CD4-positive, CD25-positive, alpha-beta regulatory T cell (primary cell): ENCODE results near the gene NEDD8. TPM values are rescaled to one million over a fixed set of nuclear protein-coding genes. Genes with fewer than 3 reads are reported as not detected.
A peak's percentile ranks its signal among the peaks of the same experiment; 100 is the strongest.

ENCODE experiments used
- ATAC-seq, 2 donors: fragments of 150-1000 bp; cut with Tn5 transposase; one replicate each; pipeline ENCODE4 v1.10.0; 2021; ENCODE audit warnings: low read depth in 2 of 2, moderate number of reproducible peaks in 2 of 2, moderate library complexity in 1 of 2
- DNase-seq, 3 donors: peaks; one replicate each; pipeline versions ENCODE4 v3.0.0 to v3.0.0-alpha.2; 2012 to 2022; ENCODE audit warnings: mixed read lengths in 1 of 3
- H3K27ac ChIP-seq: one replicate; pipeline ENCODE4 v1.7.0; 2013; ENCODE audit warnings: mild to moderate bottlenecking, low read length; ENCODE audit not compliant: insufficient read depth, poor library complexity, severe bottlenecking
- H3K27me3 ChIP-seq: one replicate; pipeline ENCODE4 v1.7.0; 2013; ENCODE audit warnings: low read length; ENCODE audit not compliant: control insufficient read depth, insufficient read depth
- H3K36me3 ChIP-seq: one replicate; pipeline ENCODE4 v1.7.0; 2013; ENCODE audit warnings: mild to moderate bottlenecking, low read length, moderate library complexity; ENCODE audit not compliant: control insufficient read depth, insufficient read depth
- H3K4me1 ChIP-seq: 2 replicates; pipeline ENCODE4 v1.7.0; 2013; ENCODE audit warnings: mild to moderate bottlenecking, low read length; ENCODE audit not compliant: insufficient read depth, control insufficient read depth, poor library complexity, severe bottlenecking
- H3K4me3 ChIP-seq: one replicate; pipeline ENCODE4 v1.7.0; 2013; ENCODE audit warnings: low read depth, mild to moderate bottlenecking, low read length, moderate library complexity
- H3K9me3 ChIP-seq, 2 experiments: 1 replicate in 1 of 2; 2 replicates in 1 of 2; pipeline ENCODE4 v1.7.0; 2013; ENCODE audit warnings: low read length in 2 of 2, mild to moderate bottlenecking in 1 of 2, moderate library complexity in 1 of 2; ENCODE audit not compliant: control insufficient read depth in 2 of 2
- H3K27ac Mint-ChIP-seq, 3 donors: one replicate each; pipeline ENCODE4 v1.8.0; 2020 to 2022; ENCODE audit warnings: mild to moderate bottlenecking in 3 of 3, mixed read lengths in 3 of 3, moderate library complexity in 2 of 3
- H3K27me3 Mint-ChIP-seq: one replicate; pipeline ENCODE4 v1.8.0; 2022; ENCODE audit warnings: mild to moderate bottlenecking, mixed read lengths
- H3K36me3 Mint-ChIP-seq: one replicate; pipeline ENCODE4 v1.8.0; 2020; ENCODE audit warnings: mixed read lengths
- H3K4me1 Mint-ChIP-seq, 4 donors: one replicate each; pipeline ENCODE4 v1.8.0; 2020 to 2022; ENCODE audit warnings: mixed read lengths in 4 of 4, mild to moderate bottlenecking in 1 of 4
- H3K4me3 Mint-ChIP-seq, 4 donors: one replicate each; pipeline ENCODE4 v1.8.0; 2020 to 2022; ENCODE audit warnings: mild to moderate bottlenecking in 4 of 4, mixed read lengths in 4 of 4, moderate library complexity in 3 of 4
- H3K9me3 Mint-ChIP-seq, 7 donors: one replicate each; pipeline ENCODE4 v1.8.0; 2020 to 2022; ENCODE audit warnings: mixed read lengths in 7 of 7, mild to moderate bottlenecking in 3 of 7, moderate library complexity in 2 of 7
- polyA plus RNA-seq, 4 donors: library from polyadenylated mRNA; unstranded; fragments of 300-500 nt; fragmentation: Illumina TruSeq; gene quantifications; one replicate each; pipeline ENCODE4 v1.2.3, GENCODE V29; 2021
- total RNA-seq: library from RNA; stranded (reverse); gene quantifications from one replicate; pipeline ENCODE4 v1.2.3, GENCODE V29; 2022

The NEDD8 gene
- total and polyA plus RNA-seq, 5 donors from 2014 or later = 89.1 to 440 (median 345) TPM

GRCh38 chr14:24240110-24240918 is 8.1 kb upstream of the NEDD8 start:
- no peaks in the 10 kb centered on the region for H3K9me3 ChIP-seq
- Mint-ChIP-seq H3K27me3 (peaks cover 7% of the 10 kb centered on the region), H3K4me3 (peak overlapping the region; percentile 83 to 99 (median 94)), H3K27ac (peak overlapping the region; percentile 64 to 92 (median 76)), H3K9me3 (no peaks in the 10 kb centered on the region), H3K4me1 (peaks cover 14 to 86% (median 65%) of the 10 kb centered on the region in 4 donors), H3K36me3 (peaks cover 39% of the 10 kb centered on the region)
- ATAC-seq (no peak), DNase-seq (no peak)
- H3K27me3 ChIP-seq = no peaks in the 10 kb centered on the region
- H3K4me1 ChIP-seq = peaks cover 44% of the 10 kb centered on the region
- H3K27ac ChIP-seq = peak overlapping the region; percentile 99
- H3K36me3 ChIP-seq = peaks cover 57% of the 10 kb centered on the region
- H3K4me3 ChIP-seq = peak overlapping the region; percentile 53

GRCh38 chr14:24238527-24239037 is 6.4 kb upstream of the NEDD8 start:
- no peaks in the 10 kb centered on the region for H3K27me3 ChIP-seq
- no peak for DNase-seq

GRCh38 chr14:24238123-24238522 is 6.0 kb upstream of the NEDD8 start:
- peaks cover 64% of the 10 kb centered on the region for H3K36me3 ChIP-seq
- H3K27me3 Mint-ChIP-seq = peaks cover 7% of the 10 kb centered on the region
- H3K36me3 Mint-ChIP-seq = peaks cover 41% of the 10 kb centered on the region
- no peak for ATAC-seq
- H3K9me3 Mint-ChIP-seq = no peaks in the 10 kb centered on the region
- no peak for DNase-seq
- H3K9me3 ChIP-seq = no peaks in the 10 kb centered on the region
- H3K27ac Mint-ChIP-seq = no peak overlapping the region
- H3K27ac ChIP-seq = no peak overlapping the region
- peak overlapping the region in 1 of 4 donors; percentile 89 for H3K4me3 Mint-ChIP-seq
- H3K27me3 ChIP-seq = no peaks in the 10 kb centered on the region
- peaks cover 48% of the 10 kb centered on the region for H3K4me1 ChIP-seq
- peaks cover 14 to 97% (median 75%) of the 10 kb centered on the region in 4 donors for H3K4me1 Mint-ChIP-seq
- H3K4me3 ChIP-seq = no peak overlapping the region

More at GRCh38 chr14:24238527-24239037, 6.4 kb upstream of the NEDD8 start:
- peaks cover 7% of the 10 kb centered on the region for H3K27me3 Mint-ChIP-seq
- Histone ChIP-seq H3K4me1 (peaks cover 48% of the 10 kb centered on the region), H3K36me3 (peaks cover 64% of the 10 kb centered on the region), H3K4me3 (no peak overlapping the region), H3K9me3 (no peaks in the 10 kb centered on the region), H3K27ac (no peak overlapping the region)
- H3K36me3 Mint-ChIP-seq = peaks cover 41% of the 10 kb centered on the region
- peak overlapping the region in 3 of 4 donors; percentile 89 to 99 (median 99) for H3K4me3 Mint-ChIP-seq
- no peak for ATAC-seq
- H3K9me3 Mint-ChIP-seq = no peaks in the 10 kb centered on the region
- H3K27ac Mint-ChIP-seq = peak overlapping the region; percentile 0 to 76 (median 11)
- H3K4me1 Mint-ChIP-seq = peaks cover 14 to 97% (median 74%) of the 10 kb centered on the region in 4 donors

GRCh38 chr14:24237463-24237955 is 5.3 kb upstream of the NEDD8 start:
- Histone ChIP-seq H3K27ac (no peak overlapping the region), H3K4me3 (no peak overlapping the region), H3K9me3 (no peaks in the 10 kb centered on the region), H3K4me1 (peaks cover 45% of the 10 kb centered on the region), H3K27me3 (no peaks in the 10 kb centered on the region), H3K36me3 (peaks cover 64% of the 10 kb centered on the region)
- ATAC-seq = no peak
- Mint-ChIP-seq H3K27ac (peak overlapping the region in 1 of 3 donors; percentile 65), H3K4me3 (peak overlapping the region in 3 of 4 donors; percentile 13 to 89 (median 21)), H3K4me1 (peaks cover 14 to 96% (median 74%) of the 10 kb centered on the region in 4 donors), H3K27me3 (peaks cover 4% of the 10 kb centered on the region), H3K9me3 (no peaks in the 10 kb centered on the region), H3K36me3 (peaks cover 41% of the 10 kb centered on the region)
- no peak for DNase-seq

GRCh38 chr14:24236689-24237462 is 4.7 kb upstream of the NEDD8 start:
- Histone ChIP-seq H3K27ac (no peak overlapping the region), H3K4me1 (peaks cover 46% of the 10 kb centered on the region), H3K27me3 (no peaks in the 10 kb centered on the region), H3K36me3 (peaks cover 64% of the 10 kb centered on the region), H3K9me3 (no peaks in the 10 kb centered on the region), H3K4me3 (no peak overlapping the region)
- ATAC-seq = no peak
- DNase-seq = no peak
- H3K36me3 Mint-ChIP-seq = peaks cover 41% of the 10 kb centered on the region
- peak overlapping the region in 3 of 4 donors; percentile 13 to 89 (median 21) for H3K4me3 Mint-ChIP-seq
- H3K4me1 Mint-ChIP-seq = peaks cover 14 to 94% (median 70%) of the 10 kb centered on the region in 4 donors
- H3K27me3 Mint-ChIP-seq = no peaks in the 10 kb centered on the region
- peak overlapping the region in 2 of 3 donors; percentile 60 to 65 for H3K27ac Mint-ChIP-seq
- no peaks in the 10 kb centered on the region for H3K9me3 Mint-ChIP-seq

- ATAC-seq = no peak
- H3K9me3 Mint-ChIP-seq = no peaks in the 10 kb centered on the region
- DNase-seq = no peak
- H3K4me1 ChIP-seq = peaks cover 46% of the 10 kb centered on the region
- H3K36me3 ChIP-seq = peaks cover 62% of the 10 kb centered on the region
- peak overlapping the region in 2 of 3 donors; percentile 82 to 86 for H3K27ac Mint-ChIP-seq
- H3K27me3 Mint-ChIP-seq = no peaks in the 10 kb centered on the region
- no peaks in the 10 kb centered on the region for H3K9me3 ChIP-seq
- peaks cover 41% of the 10 kb centered on the region for H3K36me3 Mint-ChIP-seq
- H3K4me1 Mint-ChIP-seq = peaks cover 18 to 95% (median 73%) of the 10 kb centered on the region in 4 donors
- no peak overlapping the region for H3K4me3 ChIP-seq
- peak overlapping the region; percentile 3 to 89 (median 28) for H3K4me3 Mint-ChIP-seq
- no peaks in the 10 kb centered on the region for H3K27me3 ChIP-seq
- peak overlapping the region; percentile 18 for H3K27ac ChIP-seq
These were observed 3.9 kb upstream of the NEDD8 start for GRCh38 chr14:24235804-24236688.
